Caco-2 (cell line): ENCODE data around the gene PYCARD. TPM values are rescaled to one million over a fixed set of nuclear protein-coding genes. Genes with fewer than 3 reads are reported as not detected.

ENCODE experiments used
- Bru-seq: library from RNA; stranded (reverse); fragments of 400-500 nt; gene quantifications from one replicate; lab custom pipeline; 2021; lab: Mats Ljungman, UMichigan
- BruChase-seq, 2 experiments: library from RNA; stranded (reverse); fragments of 400-500 nt; gene quantifications; one replicate each; lab custom pipeline; 2021; lab: Mats Ljungman, UMichigan
- BruUV-seq: library from RNA; stranded (reverse); fragments of 400-500 nt; replicated peaks from 2 replicates; lab custom pipeline; 2021; lab: Mats Ljungman, UMichigan
- CTCF ChIA-PET: fragments of 300-600 bp; sonication (Branson Sonifier 250); formaldehyde crosslinking; loops from one replicate; lab custom pipeline; 2022; ENCODE audit warnings: antibody characterized with exemption; lab: Charles Lee
- POLR2A ChIA-PET: fragments of 300-600 bp; sonication (Branson Sonifier 250); formaldehyde crosslinking; loops from one replicate; lab custom pipeline; 2022; ENCODE audit warnings: antibody characterized with exemption; lab: Charles Lee
- DNase-seq, 2 experiments: peaks; one replicate each; pipeline versions ENCODE4 v3.0.0 to v3.0.0-alpha.2; 2020 to 2022
- H3K27me3 ChIP-seq: replicated peaks from 2 replicates; pipeline ENCODE4 v1.6.0; 2011; ENCODE audit warnings: low read length; ENCODE audit not compliant: control insufficient read depth, insufficient read depth
- H3K36me3 ChIP-seq: 2 replicates; pipeline ENCODE4 v1.5.1; 2011; ENCODE audit warnings: low read length; ENCODE audit not compliant: control insufficient read depth, insufficient read depth
- H3K4me1 ChIP-seq: fragments of 250-450 bp; sonication (Bioruptor Pico); 2 replicates; pipeline ENCODE4 v1.5.1; 2020; ENCODE audit warnings: mild to moderate bottlenecking
- H3K4me3 ChIP-seq: 2 replicates; pipeline ENCODE4 v1.5.1; 2011; ENCODE audit warnings: low read depth, mild to moderate bottlenecking, control low read depth, low read length
- H3K9me3 ChIP-seq: fragments of 250-450 bp; sonication (Bioruptor Pico); 2 replicates; pipeline ENCODE4 v1.5.1; 2020; ENCODE audit warnings: mild to moderate bottlenecking, moderate library complexity
- H3K27ac Mint-ChIP-seq: one replicate; pipeline ENCODE4 v1.8.0; 2022; ENCODE audit warnings: mixed read lengths; ENCODE audit not compliant: unreplicated experiment
- H3K27me3 Mint-ChIP-seq: one replicate; pipeline ENCODE4 v1.8.0; 2022; ENCODE audit warnings: mixed read lengths; ENCODE audit not compliant: insufficient read depth, unreplicated experiment
- H3K36me3 Mint-ChIP-seq: one replicate; pipeline ENCODE4 v1.8.0; 2022; ENCODE audit warnings: mild to moderate bottlenecking, mixed read lengths; ENCODE audit not compliant: insufficient read depth, unreplicated experiment
- H3K4me1 Mint-ChIP-seq: one replicate; pipeline ENCODE4 v1.8.0; 2022; ENCODE audit warnings: low read depth, mixed read lengths; ENCODE audit not compliant: unreplicated experiment
- H3K4me3 Mint-ChIP-seq: one replicate; pipeline ENCODE4 v1.8.0; 2022; ENCODE audit warnings: mild to moderate bottlenecking, moderate library complexity, mixed read lengths; ENCODE audit not compliant: unreplicated experiment
- H3K9me3 Mint-ChIP-seq: one replicate; pipeline ENCODE4 v1.8.0; 2022; ENCODE audit warnings: mixed read lengths; ENCODE audit not compliant: unreplicated experiment
- intact Hi-C: fragments of 100-400 bp; cut with micrococcal nuclease; formaldehyde crosslinking; loops from one replicate; pipeline ENCODE4 v1.10.0; 2022; ENCODE audit not compliant: unreplicated experiment
- long read RNA-seq: library from polyadenylated mRNA; stranded (forward); transcript quantifications from one replicate; pipeline ENCODE4 v2.0.0, GENCODE V29; 2022
- total RNA-seq: library from RNA; stranded (reverse); gene quantifications from 2 replicates; pipeline ENCODE4 v1.2.3, GENCODE V29; 2022
- TF ChIP-seq, protein P1 (sequence below), 2 experiments: fragments of 200-600 bp in 1 of 2; IDR thresholded peaks; 1 replicate in 1 of 2; 2 replicates in 1 of 2; pipeline versions ENCODE4 v1.5.1 to v1.8.0; 2011 to 2022; ENCODE audit warnings: antibody characterized with exemption in 1 of 2, control low read depth in 1 of 2, inconsistent platforms in 1 of 2, low read depth in 1 of 2, low read length in 1 of 2, mild to moderate bottlenecking in 1 of 2, moderate library complexity in 1 of 2; ENCODE audit not compliant: insufficient read depth in 1 of 2, severe bottlenecking in 1 of 2, unreplicated experiment in 1 of 2

PYCARD gene
- 0.49 and 0.84 TPM in 2 replicates for total RNA-seq
- not detected for Bru-seq, nascent RNA
- not detected for BruChase-seq, experiment 1, labeled RNA remaining after a 2-hour chase
- percentile 22 among the genes with signal in this experiment for BruChase-seq, experiment 2, labeled RNA remaining after a 6-hour chase
- long read RNA-seq, partial matches to known transcripts: 0 of 1 reads
- long read RNA-seq, other reads (novel, unspliced or antisense): 0 of 1 reads

DNA sequence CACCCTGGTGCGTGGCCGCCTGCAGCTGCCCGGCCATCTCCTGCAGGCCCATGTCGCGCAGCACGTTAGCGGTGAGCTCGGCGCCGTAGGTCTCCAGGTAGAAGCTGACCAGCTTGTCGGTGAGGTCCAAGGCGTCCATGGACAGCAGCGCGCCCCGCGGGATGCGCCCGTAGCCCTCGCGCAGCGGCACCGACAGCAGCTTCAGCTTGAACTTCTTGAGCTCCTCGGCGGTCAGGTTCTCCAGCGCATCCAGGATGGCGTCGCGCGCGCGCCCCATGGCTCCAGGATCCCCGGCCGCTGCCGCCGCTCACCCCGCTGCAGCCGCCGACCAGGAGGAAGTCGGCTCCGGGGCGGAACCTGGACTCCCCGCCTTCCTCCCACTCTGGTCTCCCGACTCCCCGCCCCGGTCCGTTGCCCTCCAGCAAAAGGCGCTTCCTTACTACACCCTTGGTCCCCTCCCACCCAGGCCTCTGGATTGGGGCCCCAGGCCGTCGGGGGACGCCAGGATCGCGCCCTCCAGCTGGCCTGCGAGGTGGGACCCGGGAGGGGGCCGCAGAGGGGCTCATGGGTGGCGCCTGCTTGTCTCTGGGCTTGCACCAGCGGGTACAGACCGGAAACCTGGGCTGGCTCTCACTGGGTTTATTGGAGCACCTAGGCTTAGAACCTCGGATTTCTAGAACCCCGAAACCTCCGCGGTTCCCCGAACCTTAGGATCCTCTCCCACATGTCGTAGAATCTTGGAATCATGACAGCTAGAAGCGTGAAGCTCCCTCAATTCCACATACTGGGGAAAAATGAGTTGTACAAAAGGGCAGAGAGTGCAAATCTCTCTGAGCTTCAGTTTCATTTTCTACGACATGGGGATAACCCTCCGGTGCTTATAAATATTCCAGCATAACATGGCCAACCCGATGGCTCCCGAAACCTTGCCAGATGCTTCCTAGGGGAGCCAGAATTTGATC lies at the start of gene PYCARD:
Gene PYCARD, minus strand, starts transcription at position 347 of the 962 bp plus-strand sequence. Its CDS starts 70 bp downstream, at position 277.
- no peaks in the 10 kb centered on the region for H3K36me3 ChIP-seq
- H3K9me3 Mint-ChIP-seq: no peaks in the 10 kb centered on the region
- H3K36me3 Mint-ChIP-seq: peaks cover 53% of the 10 kb centered on the region
- DNase-seq: no peak
- ChIA-PET CTCF (no interaction called here), POLR2A (no interaction called here)
- BruUV-seq: no TSS peak
- peaks cover 22% of the 10 kb centered on the region for H3K4me1 Mint-ChIP-seq
- TF ChIP-seq, protein P1, sequence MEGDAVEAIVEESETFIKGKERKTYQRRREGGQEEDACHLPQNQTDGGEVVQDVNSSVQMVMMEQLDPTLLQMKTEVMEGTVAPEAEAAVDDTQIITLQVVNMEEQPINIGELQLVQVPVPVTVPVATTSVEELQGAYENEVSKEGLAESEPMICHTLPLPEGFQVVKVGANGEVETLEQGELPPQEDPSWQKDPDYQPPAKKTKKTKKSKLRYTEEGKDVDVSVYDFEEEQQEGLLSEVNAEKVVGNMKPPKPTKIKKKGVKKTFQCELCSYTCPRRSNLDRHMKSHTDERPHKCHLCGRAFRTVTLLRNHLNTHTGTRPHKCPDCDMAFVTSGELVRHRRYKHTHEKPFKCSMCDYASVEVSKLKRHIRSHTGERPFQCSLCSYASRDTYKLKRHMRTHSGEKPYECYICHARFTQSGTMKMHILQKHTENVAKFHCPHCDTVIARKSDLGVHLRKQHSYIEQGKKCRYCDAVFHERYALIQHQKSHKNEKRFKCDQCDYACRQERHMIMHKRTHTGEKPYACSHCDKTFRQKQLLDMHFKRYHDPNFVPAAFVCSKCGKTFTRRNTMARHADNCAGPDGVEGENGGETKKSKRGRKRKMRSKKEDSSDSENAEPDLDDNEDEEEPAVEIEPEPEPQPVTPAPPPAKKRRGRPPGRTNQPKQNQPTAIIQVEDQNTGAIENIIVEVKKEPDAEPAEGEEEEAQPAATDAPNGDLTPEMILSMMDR (IDR thresholded peaks at IDR 0.05; ENCODE audit: insufficient read depth in 1 of 2, low read depth in 1 of 2, low read length in 1 of 2, severe bottlenecking in 1 of 2, unreplicated experiment in 1 of 2): no peak
- H3K4me1 ChIP-seq: no peaks in the 10 kb centered on the region; the same call in 1 of the 2 replicates
- H3K9me3 ChIP-seq: no peaks in the 10 kb centered on the region
- peak within 1 kb of the TSS; percentile 18 for H3K4me3 ChIP-seq
- intact Hi-C loops: loop anchor here (5.0 to 10.0 kb wide), 2 partner anchors 92 to 240 kb away; partner anchors contain the start of gene ZNF843
- H3K27ac Mint-ChIP-seq: no peak within 1 kb of the TSS
- H3K27me3 ChIP-seq: no peaks in the 10 kb centered on the region
- H3K27me3 Mint-ChIP-seq: peaks cover 3% of the 10 kb centered on the region
- peak within 1 kb of the TSS; percentile 37 for H3K4me3 Mint-ChIP-seq

DNA sequence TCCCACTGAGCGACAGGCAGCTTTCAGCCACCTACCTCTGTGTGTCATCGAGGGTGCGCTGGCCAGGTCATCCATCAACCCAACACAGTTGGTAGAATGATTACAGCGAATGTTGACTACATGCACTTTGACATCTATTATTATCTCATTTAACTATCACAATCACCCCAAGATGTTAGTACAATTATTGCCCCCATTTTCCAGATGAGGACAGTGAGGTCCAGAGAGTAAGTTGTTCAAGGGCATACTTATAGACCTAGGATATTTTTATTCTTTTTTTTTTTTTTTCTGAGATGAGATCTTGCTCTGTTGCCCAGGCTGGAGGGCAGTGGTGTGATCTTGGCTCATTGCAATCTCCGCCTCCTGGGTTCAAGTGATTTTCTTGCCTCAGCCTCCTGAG lies 48.9 kb upstream of the PYCARD start:
- Histone ChIP-seq H3K9me3 (no peaks in the 10 kb centered on the region), H3K4me1 (0 out of 2 replicates have a peak, but pooled peaks cover 5% of the 10 kb centered on the region), H3K27me3 (no peaks in the 10 kb centered on the region), H3K36me3 (no peaks in the 10 kb centered on the region), H3K4me3 (no peak overlapping the region)
- intact Hi-C loops: no loop called here
- no peak overlapping the region for H3K4me3 Mint-ChIP-seq
- no peak overlapping the region for H3K27ac Mint-ChIP-seq
- TF ChIP-seq, protein P1 (IDR thresholded peaks at IDR 0.05; ENCODE audit: insufficient read depth in 1 of 2, low read depth in 1 of 2, low read length in 1 of 2, severe bottlenecking in 1 of 2, unreplicated experiment in 1 of 2): no peak
- CTCF ChIA-PET: no interaction called here
- no peak for DNase-seq
- POLR2A ChIA-PET: no interaction called here
- no TSS peak for BruUV-seq
- H3K4me1 Mint-ChIP-seq: peaks cover 14% of the 10 kb centered on the region
- H3K36me3 Mint-ChIP-seq: no peaks in the 10 kb centered on the region
- no peaks in the 10 kb centered on the region for H3K9me3 Mint-ChIP-seq
- no peaks in the 10 kb centered on the region for H3K27me3 Mint-ChIP-seq

DNA sequence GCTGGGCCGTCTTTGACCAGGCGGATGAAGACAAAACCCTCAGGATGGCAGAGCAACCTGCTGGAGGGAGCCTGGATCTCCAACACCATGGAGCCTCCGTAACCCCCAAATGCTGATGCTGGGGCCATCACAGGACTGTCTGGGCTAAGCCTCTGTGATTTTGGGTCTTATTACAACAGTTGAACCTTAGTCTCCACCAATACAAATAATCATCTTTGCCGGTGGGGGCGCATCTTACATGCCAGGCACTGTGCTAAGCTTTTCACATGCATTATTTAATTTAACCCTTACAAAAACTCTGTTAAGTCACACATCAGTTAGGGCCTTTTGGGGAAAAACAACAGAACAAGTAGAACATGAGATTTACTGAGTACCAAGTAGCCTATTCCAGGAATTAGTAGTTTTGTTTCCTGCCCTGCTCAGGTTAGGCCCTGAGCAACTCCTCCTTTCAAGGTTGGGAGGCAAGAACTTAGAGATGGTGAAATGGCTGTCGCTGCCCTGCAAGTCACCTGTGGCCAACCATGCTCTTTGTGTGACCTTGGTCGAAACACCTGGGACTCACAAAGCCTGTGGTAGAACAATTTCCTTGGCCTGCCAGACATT lies 48.3 kb upstream of the PYCARD start:
- Histone ChIP-seq H3K4me3 (no peak overlapping the region), H3K27me3 (no peaks in the 10 kb centered on the region), H3K9me3 (no peaks in the 10 kb centered on the region), H3K4me1 (0 out of 2 replicates have a peak, but pooled peaks cover 5% of the 10 kb centered on the region), H3K36me3 (no peaks in the 10 kb centered on the region)
- no peak overlapping the region for H3K27ac Mint-ChIP-seq
- H3K36me3 Mint-ChIP-seq: no peaks in the 10 kb centered on the region
- intact Hi-C loops: no loop called here
- H3K27me3 Mint-ChIP-seq: no peaks in the 10 kb centered on the region
- no peaks in the 10 kb centered on the region for H3K9me3 Mint-ChIP-seq
- H3K4me1 Mint-ChIP-seq: peaks cover 14% of the 10 kb centered on the region
- no peak for DNase-seq
- TF ChIP-seq, protein P1 (IDR thresholded peaks at IDR 0.05; ENCODE audit: insufficient read depth in 1 of 2, low read depth in 1 of 2, low read length in 1 of 2, severe bottlenecking in 1 of 2, unreplicated experiment in 1 of 2): no peak
- no peak overlapping the region for H3K4me3 Mint-ChIP-seq
- CTCF ChIA-PET: interaction anchor here (0.7 kb wide), 1 partner anchor 10 kb away, joined by 4 read pairs; no protein-coding TSS in a partner anchor
- POLR2A ChIA-PET: no interaction called here
- no TSS peak for BruUV-seq
